ENCODE results near the gene PAPPA2.

- TF ChIP-seq POLR2A (IDR thresholded peaks at IDR 0.05; ENCODE audit: low read depth, low read length) (no peak), BHLHE40 (IDR thresholded peaks at IDR 0.05; ENCODE audit: low read depth, low read length) (no peak), MAZ (IDR thresholded peaks at IDR 0.05; ENCODE audit: borderline replicate concordance, low read depth, low read length) (no peak), CTCF (conservative IDR thresholded peaks at IDR 0.05; ENCODE audit: low read depth, low read length) (no peak), SMC3 (IDR thresholded peaks at IDR 0.05; ENCODE audit: low read depth, low read length) (no peak), RAD21 (IDR thresholded peaks at IDR 0.05; ENCODE audit: low read length) (no peak), USF2 (IDR thresholded peaks at IDR 0.05; ENCODE audit: low read depth, low read length) (no peak)
These were observed 140.7 kb downstream of the PAPPA2 start for GRCh38 chr1:176603696-176604095.
